NT2/D1 (cell line): ENCODE measurements around the gene ITGA7.
A peak's percentile ranks its signal among the peaks of the same experiment; 100 is the strongest.

Source experiments
- DNase-seq: peaks from one replicate; pipeline ENCODE4 v3.0.0-alpha.2; 2011; ENCODE audit warnings: low read depth, low spot score
- H3K27me3 ChIP-seq: 2 replicates; pipeline ENCODE4 v1.6.0; 2011; ENCODE audit warnings: mild to moderate bottlenecking; ENCODE audit not compliant: insufficient read length, insufficient read depth
- H3K36me3 ChIP-seq: 2 replicates; pipeline ENCODE4 v1.6.1; 2011; ENCODE audit warnings: mild to moderate bottlenecking, low read length, mixed read lengths; ENCODE audit not compliant: insufficient read depth, insufficient read length
- H3K4me1 ChIP-seq: 2 replicates; pipeline ENCODE4 v1.5.1; 2011; ENCODE audit not compliant: insufficient read depth, insufficient read length
- H3K4me3 ChIP-seq: 2 replicates; pipeline ENCODE4 v1.5.1; 2011; ENCODE audit warnings: low read depth; ENCODE audit not compliant: insufficient read length
- H3K9ac ChIP-seq: 2 replicates; pipeline ENCODE4 v1.6.0; 2011; ENCODE audit warnings: low read depth; ENCODE audit not compliant: insufficient read length
- H3K9me3 ChIP-seq: 2 replicates; pipeline ENCODE4 v1.5.1; 2011; ENCODE audit warnings: mild to moderate bottlenecking, low read length; ENCODE audit not compliant: insufficient read depth
- SUZ12 ChIP-seq: IDR thresholded peaks from 2 replicates; pipeline ENCODE4 v1.6.1; 2011; ENCODE audit not compliant: insufficient read length, insufficient read depth; ENCODE audit errors: extremely low read depth
- YY1 ChIP-seq: IDR thresholded peaks from 2 replicates; pipeline ENCODE4 v1.6.1; 2011; ENCODE audit not compliant: insufficient read length, insufficient read depth
- ZNF274 ChIP-seq: IDR thresholded peaks from 2 replicates; pipeline ENCODE4 v1.6.1; 2011; ENCODE audit warnings: mild to moderate bottlenecking, low read depth, low read length

ITGA7 gene

DNA sequence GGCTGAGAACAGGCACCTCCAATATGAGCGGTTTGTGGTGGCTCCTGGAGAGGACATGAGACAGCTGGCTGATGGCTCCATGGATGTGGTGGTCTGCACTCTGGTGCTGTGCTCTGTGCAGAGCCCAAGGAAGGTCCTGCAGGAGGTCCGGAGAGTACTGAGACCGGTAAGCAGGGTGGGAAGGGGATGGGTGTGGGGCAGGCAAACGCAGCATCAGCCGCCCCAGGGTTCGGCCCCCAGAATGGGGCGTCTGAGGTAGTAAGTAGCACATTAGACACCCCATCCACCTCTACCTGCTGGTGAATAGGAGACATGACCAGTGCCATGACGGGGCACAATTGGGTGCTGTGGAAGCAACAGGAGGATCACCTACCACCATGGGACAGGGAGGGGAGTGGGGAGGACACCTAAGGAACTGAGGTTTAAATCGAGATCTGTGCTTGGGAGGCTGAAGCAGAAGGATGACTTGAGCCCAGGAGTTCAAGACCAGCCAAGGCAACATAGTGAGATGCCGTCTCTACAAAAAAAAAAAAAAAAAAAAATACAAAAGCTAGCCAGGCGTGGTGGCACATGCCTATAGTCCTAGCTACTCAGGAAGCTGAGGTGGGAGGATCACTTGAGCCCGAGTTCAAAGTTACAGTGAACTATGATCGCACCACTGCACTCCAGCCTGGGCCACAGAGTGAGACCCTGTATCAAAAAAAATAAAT lies 25.5 kb downstream of the ITGA7 start:
- DNase-seq, result no peak
- Histone ChIP-seq H3K9ac (peak overlapping the region; percentile 69), H3K4me3 (peak overlapping the region; percentile 50)

DNA sequence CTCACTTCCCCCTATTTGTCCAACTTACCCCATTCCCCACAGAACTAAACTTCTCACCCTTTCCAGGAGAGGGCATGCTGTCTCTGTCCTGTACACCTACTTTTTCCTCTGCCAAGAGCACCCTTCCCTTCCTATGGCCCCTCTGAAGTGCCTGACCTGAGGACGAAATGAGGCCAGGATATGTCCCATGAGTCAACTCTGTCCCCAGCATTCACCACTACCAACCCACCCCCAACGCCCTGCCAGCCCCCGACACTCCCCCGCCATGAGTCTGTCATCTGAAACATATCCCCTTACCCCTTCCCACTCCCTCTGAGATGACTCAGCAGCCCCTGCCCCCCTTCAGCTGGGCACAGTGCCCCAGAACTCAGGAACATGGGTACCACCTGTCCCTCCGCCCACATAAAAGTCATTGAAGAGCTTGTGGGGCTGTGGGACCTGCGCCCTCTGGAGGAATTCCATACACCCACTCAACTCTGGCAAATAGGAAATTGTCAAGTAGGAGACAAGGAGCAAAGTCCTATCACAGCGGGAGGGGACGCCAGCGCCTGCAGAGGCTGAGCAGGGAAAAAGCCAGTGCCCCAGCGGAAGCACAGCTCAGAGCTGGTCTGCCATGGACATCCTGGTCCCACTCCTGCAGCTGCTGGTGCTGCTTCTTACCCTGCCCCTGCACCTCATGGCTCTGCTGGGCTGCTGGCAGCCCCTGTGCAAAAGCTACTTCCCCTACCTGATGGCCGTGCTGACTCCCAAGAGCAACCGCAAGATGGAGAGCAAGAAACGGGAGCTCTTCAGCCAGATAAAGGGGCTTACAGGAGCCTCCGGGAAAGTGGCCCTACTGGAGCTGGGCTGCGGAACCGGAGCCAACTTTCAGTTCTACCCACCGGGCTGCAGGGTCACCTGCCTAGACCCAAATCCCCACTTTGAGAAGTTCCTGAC lies 26.3 kb downstream of the ITGA7 start:
- Histone ChIP-seq H3K36me3 (peaks cover 19% of the 10 kb centered on the region), H3K4me3 (peak overlapping the region; percentile 50), H3K4me1 (no peaks in the 10 kb centered on the region), H3K27me3 (no peaks in the 10 kb centered on the region), H3K9me3 (no peaks in the 10 kb centered on the region), H3K9ac (peak overlapping the region; percentile 69)
- TF ChIP-seq SUZ12 (no peak), ZNF274 (no peak)
- DNase-seq, result peak; percentile 58

More for the DNA sequence above, 25.5 kb downstream of the ITGA7 start:
- Histone ChIP-seq H3K36me3 (peaks cover 25% of the 10 kb centered on the region), H3K4me1 (no peaks in the 10 kb centered on the region), H3K9me3 (no peaks in the 10 kb centered on the region), H3K27me3 (no peaks in the 10 kb centered on the region)
- TF ChIP-seq YY1 (no peak), ZNF274 (no peak), SUZ12 (no peak)

DNA sequence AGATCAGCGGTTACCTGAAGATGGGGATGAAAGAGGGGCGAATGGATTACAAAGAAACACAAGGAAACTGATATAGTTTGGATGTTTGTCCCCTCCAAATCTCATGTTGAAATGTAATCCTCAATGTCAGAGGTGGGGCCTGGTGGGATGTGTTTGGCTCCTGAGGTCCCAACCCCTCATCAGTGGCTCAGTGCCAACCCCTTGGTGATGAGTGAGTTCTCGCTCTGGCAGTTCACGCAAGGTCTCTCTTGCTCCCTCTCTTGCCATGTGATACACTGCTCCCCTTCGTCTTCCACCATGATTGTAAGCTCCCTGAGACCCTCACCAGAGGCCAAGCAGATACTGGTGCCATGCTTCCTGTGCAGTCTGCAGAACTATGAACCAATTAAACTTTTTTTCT lies 28.0 kb downstream of the ITGA7 start:
- H3K4me3 ChIP-seq, result no peak overlapping the region
- no peak for DNase-seq
- TF ChIP-seq YY1, result no peak
- no peak for TF ChIP-seq ZNF274
- no peak for TF ChIP-seq SUZ12

GRCh38 chr12:55676707-55677106 lies 31.0 kb downstream of the ITGA7 start:
- Histone ChIP-seq H3K9me3 (no peaks in the 10 kb centered on the region), H3K36me3 (no peaks in the 10 kb centered on the region), H3K27me3 (no peaks in the 10 kb centered on the region), H3K4me1 (no peaks in the 10 kb centered on the region), H3K9ac (no peak overlapping the region), H3K4me3 (no peak overlapping the region)
- DNase-seq, result no peak
- no peak for TF ChIP-seq SUZ12
- TF ChIP-seq ZNF274, result no peak
- TF ChIP-seq YY1, result no peak

More for the DNA sequence above, 28.0 kb downstream of the ITGA7 start:
- no peaks in the 10 kb centered on the region for H3K4me1 ChIP-seq
- peaks cover 2% of the 10 kb centered on the region for H3K36me3 ChIP-seq
- no peak overlapping the region for H3K9ac ChIP-seq
- H3K9me3 ChIP-seq, result no peaks in the 10 kb centered on the region
- no peaks in the 10 kb centered on the region for H3K27me3 ChIP-seq

DNA sequence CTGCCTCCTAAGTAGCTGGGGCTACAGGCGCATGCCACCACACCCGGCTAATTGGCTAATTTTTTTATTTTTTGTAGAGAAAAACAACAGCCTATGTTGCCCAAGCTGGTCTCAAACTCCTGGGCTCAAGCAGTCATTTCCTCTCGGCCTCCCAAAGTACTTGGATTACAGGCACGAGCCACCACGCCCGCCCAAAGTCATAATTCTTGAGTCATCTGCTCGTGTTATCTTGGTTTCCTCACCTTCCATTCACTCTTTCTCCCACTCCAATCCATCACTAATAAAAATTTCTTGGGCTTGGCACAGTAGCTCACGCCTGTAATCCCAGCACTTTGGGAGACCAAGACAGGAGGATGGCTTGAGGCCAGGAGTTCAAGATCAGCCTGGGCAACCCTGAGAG lies 32.0 kb downstream of the ITGA7 start:
- Histone ChIP-seq H3K4me1 (no peaks in the 10 kb centered on the region), H3K27me3 (no peaks in the 10 kb centered on the region), H3K36me3 (no peaks in the 10 kb centered on the region), H3K9me3 (no peaks in the 10 kb centered on the region), H3K9ac (no peak overlapping the region), H3K4me3 (no peak overlapping the region)
- no peak for TF ChIP-seq ZNF274
- no peak for TF ChIP-seq YY1
- no peak for TF ChIP-seq SUZ12
- DNase-seq, result no peak

GRCh38 chr12:55673638-55674037 lies 34.1 kb downstream of the ITGA7 start:
- Histone ChIP-seq H3K4me1 (peaks cover 5% of the 10 kb centered on the region), H3K36me3 (no peaks in the 10 kb centered on the region), H3K9me3 (no peaks in the 10 kb centered on the region), H3K4me3 (no peak overlapping the region), H3K27me3 (no peaks in the 10 kb centered on the region), H3K9ac (no peak overlapping the region)
- DNase-seq, result no peak
- no peak for TF ChIP-seq SUZ12
- no peak for TF ChIP-seq ZNF274
- no peak for TF ChIP-seq YY1

DNA sequence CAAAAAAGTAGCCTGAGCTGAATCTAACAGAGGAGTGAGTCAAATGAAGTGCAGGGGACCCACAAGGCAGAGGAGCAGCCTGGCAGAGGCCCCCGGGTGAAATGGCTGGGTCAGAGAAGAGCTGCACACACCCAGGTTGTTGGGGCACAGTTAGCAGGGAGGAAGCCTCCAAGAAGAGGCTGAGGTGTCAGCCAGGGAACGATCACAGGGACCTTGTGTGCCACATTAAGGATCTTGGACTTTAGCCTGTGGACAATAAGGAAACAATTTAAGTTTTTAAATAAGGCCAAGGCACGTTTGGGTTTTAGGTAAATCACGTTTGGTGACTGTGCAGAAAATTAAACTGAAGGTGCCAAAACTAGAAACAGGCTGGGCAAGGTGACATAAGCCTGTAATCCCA lies 36.0 kb downstream of the ITGA7 start:
- H3K27me3 ChIP-seq, result no peaks in the 10 kb centered on the region
- peaks cover 5% of the 10 kb centered on the region for H3K4me1 ChIP-seq
- H3K9ac ChIP-seq, result no peak overlapping the region
- no peak for DNase-seq
- no peaks in the 10 kb centered on the region for H3K9me3 ChIP-seq
- H3K36me3 ChIP-seq, result no peaks in the 10 kb centered on the region
- no peak for TF ChIP-seq ZNF274
- no peak for TF ChIP-seq YY1
- TF ChIP-seq SUZ12, result no peak
- H3K4me3 ChIP-seq, result no peak overlapping the region
